ENCODE results near the gene PYGO2.

DNA sequence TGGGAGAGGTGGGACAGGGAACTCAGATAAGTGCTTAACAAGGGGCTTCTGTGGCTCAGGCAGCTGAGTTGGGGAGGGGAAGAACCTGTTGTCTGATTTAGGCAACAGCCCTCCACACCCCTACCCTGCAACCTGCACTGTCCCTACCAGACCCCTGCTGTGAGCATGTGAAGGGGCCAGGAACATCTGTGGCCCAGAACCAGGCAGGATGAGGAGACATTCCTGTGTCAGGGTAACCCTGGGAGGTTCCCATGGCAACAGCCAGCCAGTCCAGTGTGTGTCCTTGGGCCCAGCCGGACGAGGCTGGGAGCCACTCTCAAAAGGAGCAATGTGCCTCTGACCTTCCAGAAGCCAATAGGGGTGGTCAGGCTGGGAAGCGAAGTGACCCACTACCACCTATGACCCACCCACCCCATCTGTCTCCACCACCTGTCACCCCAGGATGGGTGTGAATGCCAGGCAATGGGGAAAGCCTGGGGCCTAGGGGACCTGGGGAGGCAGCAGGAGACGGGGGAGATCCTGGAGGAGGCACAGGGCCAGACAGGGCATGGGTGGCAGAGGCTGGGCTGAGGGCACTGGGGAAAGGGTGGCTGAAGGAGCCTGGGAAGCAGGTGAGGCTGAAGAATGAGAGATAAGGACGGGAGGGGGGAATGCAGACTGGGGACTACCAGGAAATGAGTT, 20.1 kb downstream of the PYGO2 start:
- TF ChIP-seq, protein P1, sequence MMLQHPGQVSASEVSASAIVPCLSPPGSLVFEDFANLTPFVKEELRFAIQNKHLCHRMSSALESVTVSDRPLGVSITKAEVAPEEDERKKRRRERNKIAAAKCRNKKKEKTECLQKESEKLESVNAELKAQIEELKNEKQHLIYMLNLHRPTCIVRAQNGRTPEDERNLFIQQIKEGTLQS (CRISPR knock-in tag; conservative IDR thresholded peaks at IDR 0.05): no peak
- TF ChIP-seq CTCF (IDR thresholded peaks at IDR 0.05): no peak
- TF ChIP-seq ZNF396 (CRISPR knock-in tag; IDR thresholded peaks at IDR 0.05; ENCODE audit: borderline replicate concordance): no peak
- TF ChIP-seq HMGA2 (CRISPR knock-in tag; IDR thresholded peaks at IDR 0.05): no peak
- TF ChIP-seq, protein P2, sequence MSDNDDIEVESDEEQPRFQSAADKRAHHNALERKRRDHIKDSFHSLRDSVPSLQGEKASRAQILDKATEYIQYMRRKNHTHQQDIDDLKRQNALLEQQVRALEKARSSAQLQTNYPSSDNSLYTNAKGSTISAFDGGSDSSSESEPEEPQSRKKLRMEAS (CRISPR knock-in tag; IDR thresholded peaks at IDR 0.05): no peak
- no peak for TF ChIP-seq ZNF532 (CRISPR knock-in tag; IDR thresholded peaks at IDR 0.05; ENCODE audit: borderline replicate concordance)
- no peak for TF ChIP-seq NR2C2 (CRISPR knock-in tag; IDR thresholded peaks at IDR 0.05)
- TF ChIP-seq TP53 (CRISPR knock-in tag; IDR thresholded peaks at IDR 0.05): no peak
- TF ChIP-seq CBFB (CRISPR knock-in tag; IDR thresholded peaks at IDR 0.05; ENCODE audit: low read depth): no peak
- no peak for TF ChIP-seq USF2 (CRISPR knock-in tag; IDR thresholded peaks at IDR 0.05)

All from WTC11 (cell line).